ENCODE results near the gene RPS6KA5. TPM values are rescaled to one million over a fixed set of nuclear protein-coding genes. Genes with fewer than 3 reads are reported as not detected.

RPS6KA5 gene
- total and polyA plus RNA-seq, 8 donors = 1.6 to 25.0 (median 8.5) TPM

GRCh38 chr14:90815572-90815821 is 244.9 kb downstream of the RPS6KA5 start:
- H3K4me1 ChIP-seq = peaks cover 20 to 59% (median 24%) of the 10 kb centered on the region in 4 donors
- peak overlapping the region in 4 of 5 donors; percentile 7 to 77 (median 50) for H3K27ac ChIP-seq
- WGBS, 5 donors = 23 to 50% (median 34%) methylated on average over 5 of the region's 5 CpGs
- no peak for DNase-seq
- intact Hi-C loops (cut with DNase I; ENCODE audit: low total_unique reads) = no loop called here
- TF ChIP-seq POLR2A (IDR thresholded peaks at IDR 0.05) (no peak), POLR2AphosphoS5 (IDR thresholded peaks at IDR 0.05) (no peak), EP300 (IDR thresholded peaks at IDR 0.05) (no peak)
- TF ChIP-seq, protein P1, sequence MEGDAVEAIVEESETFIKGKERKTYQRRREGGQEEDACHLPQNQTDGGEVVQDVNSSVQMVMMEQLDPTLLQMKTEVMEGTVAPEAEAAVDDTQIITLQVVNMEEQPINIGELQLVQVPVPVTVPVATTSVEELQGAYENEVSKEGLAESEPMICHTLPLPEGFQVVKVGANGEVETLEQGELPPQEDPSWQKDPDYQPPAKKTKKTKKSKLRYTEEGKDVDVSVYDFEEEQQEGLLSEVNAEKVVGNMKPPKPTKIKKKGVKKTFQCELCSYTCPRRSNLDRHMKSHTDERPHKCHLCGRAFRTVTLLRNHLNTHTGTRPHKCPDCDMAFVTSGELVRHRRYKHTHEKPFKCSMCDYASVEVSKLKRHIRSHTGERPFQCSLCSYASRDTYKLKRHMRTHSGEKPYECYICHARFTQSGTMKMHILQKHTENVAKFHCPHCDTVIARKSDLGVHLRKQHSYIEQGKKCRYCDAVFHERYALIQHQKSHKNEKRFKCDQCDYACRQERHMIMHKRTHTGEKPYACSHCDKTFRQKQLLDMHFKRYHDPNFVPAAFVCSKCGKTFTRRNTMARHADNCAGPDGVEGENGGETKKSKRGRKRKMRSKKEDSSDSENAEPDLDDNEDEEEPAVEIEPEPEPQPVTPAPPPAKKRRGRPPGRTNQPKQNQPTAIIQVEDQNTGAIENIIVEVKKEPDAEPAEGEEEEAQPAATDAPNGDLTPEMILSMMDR (IDR thresholded peaks at IDR 0.05) = no peak
- no peaks in the 10 kb centered on the region for H3K36me3 ChIP-seq
- no peaks in the 10 kb centered on the region for H3K9me3 ChIP-seq
- peak overlapping the region; percentile 64 to 78 (median 70) for H3K4me3 ChIP-seq
- no peaks in the 10 kb centered on the region for H3K27me3 ChIP-seq

- no peaks in the 10 kb centered on the region for H3K27me3 ChIP-seq
Observed at GRCh38 chr14:90814806-90815571, 245.5 kb downstream of the RPS6KA5 start.

GRCh38 chr14:90813442-90813841 is 247.0 kb downstream of the RPS6KA5 start:
- Histone ChIP-seq H3K9me3 (no peaks in the 10 kb centered on the region), H3K36me3 (no peaks in the 10 kb centered on the region), H3K27me3 (no peaks in the 10 kb centered on the region), H3K4me1 (peaks cover 20 to 76% (median 28%) of the 10 kb centered on the region in 4 donors), H3K27ac (no peak overlapping the region), H3K4me3 (no peak overlapping the region)
- intact Hi-C loops (cut with DNase I; ENCODE audit: low total_unique reads) = no loop called here
- no peak for DNase-seq
- TF ChIP-seq POLR2A (IDR thresholded peaks at IDR 0.05) (no peak), POLR2AphosphoS5 (IDR thresholded peaks at IDR 0.05) (no peak), EP300 (IDR thresholded peaks at IDR 0.05) (no peak)
- TF ChIP-seq, protein P1 (IDR thresholded peaks at IDR 0.05) = no peak
- WGBS, 5 donors = 79 to 85% (median 84%) methylated on average over 5 of the region's 5 CpGs

More at GRCh38 chr14:90814806-90815571, 245.5 kb downstream of the RPS6KA5 start:
- no peaks in the 10 kb centered on the region for H3K9me3 ChIP-seq
- peaks cover 20 to 61% (median 24%) of the 10 kb centered on the region in 4 donors for H3K4me1 ChIP-seq
- peak overlapping the region in 3 of 5 donors; percentile 47 to 77 (median 53) for H3K27ac ChIP-seq
- TF ChIP-seq POLR2AphosphoS5 (IDR thresholded peaks at IDR 0.05) (no peak), EP300 (IDR thresholded peaks at IDR 0.05) (no peak), POLR2A (IDR thresholded peaks at IDR 0.05) (no peak)
- TF ChIP-seq, protein P1 (IDR thresholded peaks at IDR 0.05) = no peak
- WGBS, 5 donors = 44 to 58% (median 51%) methylated on average over 12 to 13 of the region's 13 CpGs
- DNase-seq = no peak
- peak overlapping the region; percentile 64 to 78 (median 70) for H3K4me3 ChIP-seq
- intact Hi-C loops (cut with DNase I; ENCODE audit: low total_unique reads) = no loop called here
- H3K36me3 ChIP-seq = no peaks in the 10 kb centered on the region

- DNase-seq = no peak
- no peaks in the 10 kb centered on the region for H3K9me3 ChIP-seq
- peaks cover 26 to 89% (median 41%) of the 10 kb centered on the region in 4 donors for H3K4me1 ChIP-seq
- no peaks in the 10 kb centered on the region for H3K36me3 ChIP-seq
- no peaks in the 10 kb centered on the region for H3K27me3 ChIP-seq
- 85 to 89% (median 87%) methylated on average over 5 of the region's 5 CpGs for WGBS, 5 donors
- H3K27ac ChIP-seq = no peak overlapping the region
- intact Hi-C loops (cut with DNase I; ENCODE audit: low total_unique reads) = no loop called here
- TF ChIP-seq, protein P1 (IDR thresholded peaks at IDR 0.05) = no peak
- TF ChIP-seq POLR2AphosphoS5 (IDR thresholded peaks at IDR 0.05) (no peak), POLR2A (IDR thresholded peaks at IDR 0.05) (no peak), EP300 (IDR thresholded peaks at IDR 0.05) (no peak)
- H3K4me3 ChIP-seq = no peak overlapping the region
Observed at GRCh38 chr14:90812109-90812508, 248.3 kb downstream of the RPS6KA5 start.

Measured in stomach (tissue), 9 donors.